Endothelial cell (in vitro differentiated cells): ENCODE results near the gene NUP214. TPM values are rescaled to one million over a fixed set of nuclear protein-coding genes. Genes with fewer than 3 reads are reported as not detected.

Experiments
- DNase-seq: peaks from one replicate; pipeline ENCODE4 v3.0.0; 2021; ENCODE audit warnings: low spot score
- H3K27ac Mint-ChIP-seq: one replicate; pipeline ENCODE4 v1.8.0; 2021; ENCODE audit warnings: mixed read lengths, inconsistent platforms; ENCODE audit not compliant: unreplicated experiment
- H3K27me3 Mint-ChIP-seq: one replicate; pipeline ENCODE4 v1.8.0; 2021; ENCODE audit warnings: mild to moderate bottlenecking, moderate library complexity, mixed read lengths, inconsistent platforms; ENCODE audit not compliant: unreplicated experiment
- H3K36me3 Mint-ChIP-seq: one replicate; pipeline ENCODE4 v1.8.0; 2021; ENCODE audit warnings: mild to moderate bottlenecking, low read depth, mixed read lengths, inconsistent platforms; ENCODE audit not compliant: unreplicated experiment
- H3K4me1 Mint-ChIP-seq: one replicate; pipeline ENCODE4 v1.8.0; 2021; ENCODE audit warnings: mild to moderate bottlenecking, mixed read lengths, inconsistent platforms; ENCODE audit not compliant: unreplicated experiment
- H3K4me3 Mint-ChIP-seq: one replicate; pipeline ENCODE4 v1.8.0; 2021; ENCODE audit warnings: mild to moderate bottlenecking, mixed read lengths, inconsistent platforms; ENCODE audit not compliant: unreplicated experiment
- H3K9me3 Mint-ChIP-seq: one replicate; pipeline ENCODE4 v1.8.0; 2021; ENCODE audit warnings: mixed read lengths, inconsistent platforms; ENCODE audit not compliant: unreplicated experiment
- CTCF ChIP-seq: fragments of 200-600 bp; sonication (generic); IDR thresholded peaks from one replicate; pipeline ENCODE4 v1.5.0; 2021; ENCODE audit warnings: antibody characterized with exemption; ENCODE audit not compliant: unreplicated experiment
- total RNA-seq: library from RNA; stranded (reverse); fragmentation: NEBNext Ultra II Directional; extraction: Animal tissue kit (Norgen Biotek cat#: 25700); gene quantifications from one replicate; pipeline ENCODE4 v1.2.1, GENCODE V29; 2021; ENCODE audit not compliant: unreplicated experiment

Gene NUP214
- total RNA-seq, 1 donor from 2014 or later, result 60.8 TPM

- H3K4me1 Mint-ChIP-seq, result peaks cover 18% of the 10 kb centered on the region
- no peak for TF ChIP-seq CTCF
- no peaks in the 10 kb centered on the region for H3K36me3 Mint-ChIP-seq
- H3K4me3 Mint-ChIP-seq, result no peak overlapping the region
- H3K27me3 Mint-ChIP-seq, result peaks cover 7% of the 10 kb centered on the region
- H3K27ac Mint-ChIP-seq, result no peak overlapping the region
- no peaks in the 10 kb centered on the region for H3K9me3 Mint-ChIP-seq
- no peak for DNase-seq
These were observed 128.6 kb downstream of the NUP214 start for GRCh38 chr9:131253891-131254491.

- peaks cover 2% of the 10 kb centered on the region for H3K36me3 Mint-ChIP-seq
- DNase-seq, result no peak
- H3K27ac Mint-ChIP-seq, result no peak overlapping the region
- no peaks in the 10 kb centered on the region for H3K9me3 Mint-ChIP-seq
- H3K4me1 Mint-ChIP-seq, result peaks cover 18% of the 10 kb centered on the region
- TF ChIP-seq CTCF, result no peak
- H3K4me3 Mint-ChIP-seq, result no peak overlapping the region
- H3K27me3 Mint-ChIP-seq, result peaks cover 7% of the 10 kb centered on the region
These were observed 129.2 kb downstream of the NUP214 start for GRCh38 chr9:131254626-131255025.

GRCh38 chr9:131255676-131256197, 130.4 kb downstream of the NUP214 start:
- Mint-ChIP-seq H3K4me1 (peaks cover 20% of the 10 kb centered on the region), H3K9me3 (no peaks in the 10 kb centered on the region), H3K36me3 (peaks cover 10% of the 10 kb centered on the region), H3K27ac (peak overlapping the region; percentile 77), H3K4me3 (peak overlapping the region; percentile 62), H3K27me3 (peaks cover 7% of the 10 kb centered on the region)
- no peak for DNase-seq
- no peak for TF ChIP-seq CTCF

GRCh38 chr9:131257266-131258025, 132.1 kb downstream of the NUP214 start:
- no peaks in the 10 kb centered on the region for H3K9me3 Mint-ChIP-seq
- no peak for DNase-seq

More at GRCh38 chr9:131257266-131258025, 132.1 kb downstream of the NUP214 start:
- peaks cover 7% of the 10 kb centered on the region for H3K27me3 Mint-ChIP-seq
- TF ChIP-seq CTCF, result no peak
- no peak overlapping the region for H3K4me3 Mint-ChIP-seq
- H3K36me3 Mint-ChIP-seq, result peaks cover 17% of the 10 kb centered on the region
- no peak overlapping the region for H3K27ac Mint-ChIP-seq
- peaks cover 20% of the 10 kb centered on the region for H3K4me1 Mint-ChIP-seq
